ENCODE results near the gene SLAMF7.

DNA sequence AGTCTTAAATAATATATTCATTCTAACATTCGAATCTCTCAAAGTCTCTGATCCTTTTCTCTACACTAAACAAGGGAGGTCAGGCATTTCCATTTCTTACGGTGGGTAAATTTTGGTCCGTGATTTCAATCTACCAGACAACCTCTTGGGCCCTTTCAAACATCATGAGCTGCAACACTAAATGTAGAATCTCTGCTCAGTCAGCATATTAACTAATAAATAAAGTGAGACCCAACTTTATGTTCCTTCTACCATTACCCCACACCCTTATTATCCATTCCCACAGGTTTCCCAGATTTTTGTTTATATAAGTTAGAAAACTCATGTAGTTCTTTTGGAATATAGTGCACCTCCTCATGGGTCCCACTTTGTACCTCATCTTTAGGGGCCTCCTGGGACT, 24.9 kb downstream of the SLAMF7 start:
- TF ChIP-seq POLR2AphosphoS5 (IDR thresholded peaks at IDR 0.05; ENCODE audit: borderline replicate concordance, low read depth, low read length) (no peak), EZH2 (IDR thresholded peaks at IDR 0.05) (no peak)
